ENCODE measurements around the gene TCEAL4.

Gene TCEAL4

GRCh38 chrX:103585411-103586313 is at the start of gene TCEAL4:
TSS of gene TCEAL4 (plus strand) at chrX:103585515. CDS start at chrX:103586676, 1,161 bp downstream.
- TF ChIP-seq CTCF (conservative IDR thresholded peaks at IDR 0.05), result no peak
- H3K27ac ChIP-seq, result peak within 1 kb of the TSS; percentile 56

GRCh38 chrX:103536071-103536470 is 49.2 kb upstream of the TCEAL4 start:
- H3K27ac ChIP-seq, result no peak overlapping the region
- no peak for TF ChIP-seq CTCF (conservative IDR thresholded peaks at IDR 0.05)

GRCh38 chrX:103536732-103537131 is 48.6 kb upstream of the TCEAL4 start:
- no peak for TF ChIP-seq CTCF (conservative IDR thresholded peaks at IDR 0.05)
- no peak overlapping the region for H3K27ac ChIP-seq

- no peak overlapping the region for H3K27ac ChIP-seq
- no peak for TF ChIP-seq CTCF (conservative IDR thresholded peaks at IDR 0.05)
Measured at GRCh38 chrX:103537871-103538387, 47.4 kb upstream of the TCEAL4 start.

- no peak overlapping the region for H3K27ac ChIP-seq
- no peak for TF ChIP-seq CTCF (conservative IDR thresholded peaks at IDR 0.05)
Measured at GRCh38 chrX:103538728-103539127, 46.6 kb upstream of the TCEAL4 start.

- TF ChIP-seq CTCF (conservative IDR thresholded peaks at IDR 0.05), result no peak
- H3K27ac ChIP-seq, result no peak overlapping the region
Measured at GRCh38 chrX:103539695-103540094, 45.6 kb upstream of the TCEAL4 start.

GRCh38 chrX:103540145-103540544 is 45.2 kb upstream of the TCEAL4 start:
- no peak for TF ChIP-seq CTCF (conservative IDR thresholded peaks at IDR 0.05)
- no peak overlapping the region for H3K27ac ChIP-seq
